Vagina (tissue), 2 donors: ENCODE measurements around the gene RASAL3. TPM values are rescaled to one million over a fixed set of nuclear protein-coding genes. Genes with fewer than 3 reads are reported as not detected.
"Not testable (repeated sequence)": the region's sequence is repeated elsewhere in the genome, so short reads cannot be mapped to it uniquely, and the experiment has no call there.

ENCODE experiments used
- DNase-seq, 2 donors: peaks; one replicate each; pipeline ENCODE4 v3.0.0-alpha.2; 2017; ENCODE audit errors: extremely low spot score in 2 of 2
- H3K27ac ChIP-seq: fragments of 200-600 bp; sonication (generic); one replicate; pipeline ENCODE4 v1.5.1; 2019
- H3K27me3 ChIP-seq: fragments of 200-600 bp; sonication (generic); one replicate; pipeline ENCODE4 v1.5.1; 2019
- H3K36me3 ChIP-seq, 2 donors: fragments of 200-600 bp; sonication (generic); one replicate each; pipeline ENCODE4 v1.5.1; 2017 to 2019
- H3K4me1 ChIP-seq: fragments of 200-600 bp; sonication (generic); one replicate; pipeline ENCODE4 v1.5.1; 2019
- H3K4me3 ChIP-seq, 2 donors: fragments of 200-600 bp; sonication (generic); 1 replicate in 1 of 2; 2 replicates in 1 of 2; pipeline ENCODE4 v1.5.1; 2016 to 2019
- H3K9me3 ChIP-seq: fragments of 200-600 bp; sonication (generic); one replicate; pipeline ENCODE4 v1.5.1; 2019
- POLR2A ChIP-seq, 2 donors: fragments of 450-650 bp; IDR thresholded peaks; one replicate each; pipeline ENCODE4 v1.6.1; 2017; ENCODE audit warnings: antibody characterized with exemption in 2 of 2, mild to moderate bottlenecking in 2 of 2, moderate library complexity in 2 of 2
- POLR2AphosphoS5 ChIP-seq, 2 donors: sonication (generic); formaldehyde crosslinking; IDR thresholded peaks; one replicate each; pipeline ENCODE4 v1.9.0; 2017; ENCODE audit warnings: antibody characterized with exemption in 2 of 2, mild to moderate bottlenecking in 2 of 2, low read depth in 1 of 2; ENCODE audit not compliant: insufficient read depth in 1 of 2
- intact Hi-C: fragments of 100-400 bp; cut with DNase I; formaldehyde crosslinking; loops from one replicate; pipeline ENCODE4 v1.15.1; 2023
- total RNA-seq: library from RNA; depleted of rRNA; stranded (reverse); fragments of >200 nt; gene quantifications from one replicate; pipeline ENCODE4 v1.2.3, GENCODE V29; 2016
- TF ChIP-seq, protein P1 (sequence below), 3 experiments: fragments of 450-650 bp in 2 of 3; fragments of 200-600 bp in 1 of 3; sonication (generic) in 1 of 3; IDR thresholded peaks; one replicate each; pipeline ENCODE4 v1.5.1; 2017 to 2019; ENCODE audit warnings: antibody characterized with exemption in 3 of 3, mild to moderate bottlenecking in 2 of 3, moderate library complexity in 2 of 3

The RASAL3 gene
- total RNA-seq, 1 donor from 2014 or later, result 7.9 TPM

DNA sequence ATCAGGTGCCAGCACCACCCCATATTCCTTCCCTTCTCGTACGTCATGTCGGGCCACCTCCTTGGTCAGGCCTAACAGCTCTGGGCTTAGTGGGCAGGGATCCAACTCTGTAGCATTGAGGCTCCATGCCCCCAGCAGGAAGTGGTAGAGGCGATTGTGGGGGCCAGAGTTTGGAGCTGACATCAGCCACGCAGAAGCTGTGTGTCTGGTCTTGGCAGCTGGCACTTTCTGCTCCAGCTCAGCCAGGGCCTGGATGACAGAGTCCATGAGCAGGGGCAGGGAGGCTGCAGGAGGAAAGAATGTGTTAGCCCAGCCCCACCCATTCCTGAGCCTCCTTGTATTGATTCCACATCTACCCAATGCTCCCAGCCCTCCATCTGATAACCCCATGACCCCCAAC lies 12.0 kb upstream of the RASAL3 start:
- H3K27ac ChIP-seq, result no peak overlapping the region
- DNase-seq, result no peak
- no peak overlapping the region for H3K4me3 ChIP-seq
- no peaks in the 10 kb centered on the region for H3K9me3 ChIP-seq
- intact Hi-C loops, result no loop called here
- H3K4me1 ChIP-seq, result no peaks in the 10 kb centered on the region
- no peak for TF ChIP-seq POLR2AphosphoS5 (IDR thresholded peaks at IDR 0.05; ENCODE audit: insufficient read depth in 1 of 2, low read depth in 1 of 2)
- TF ChIP-seq POLR2A (IDR thresholded peaks at IDR 0.05), result no peak
- TF ChIP-seq, protein P1, sequence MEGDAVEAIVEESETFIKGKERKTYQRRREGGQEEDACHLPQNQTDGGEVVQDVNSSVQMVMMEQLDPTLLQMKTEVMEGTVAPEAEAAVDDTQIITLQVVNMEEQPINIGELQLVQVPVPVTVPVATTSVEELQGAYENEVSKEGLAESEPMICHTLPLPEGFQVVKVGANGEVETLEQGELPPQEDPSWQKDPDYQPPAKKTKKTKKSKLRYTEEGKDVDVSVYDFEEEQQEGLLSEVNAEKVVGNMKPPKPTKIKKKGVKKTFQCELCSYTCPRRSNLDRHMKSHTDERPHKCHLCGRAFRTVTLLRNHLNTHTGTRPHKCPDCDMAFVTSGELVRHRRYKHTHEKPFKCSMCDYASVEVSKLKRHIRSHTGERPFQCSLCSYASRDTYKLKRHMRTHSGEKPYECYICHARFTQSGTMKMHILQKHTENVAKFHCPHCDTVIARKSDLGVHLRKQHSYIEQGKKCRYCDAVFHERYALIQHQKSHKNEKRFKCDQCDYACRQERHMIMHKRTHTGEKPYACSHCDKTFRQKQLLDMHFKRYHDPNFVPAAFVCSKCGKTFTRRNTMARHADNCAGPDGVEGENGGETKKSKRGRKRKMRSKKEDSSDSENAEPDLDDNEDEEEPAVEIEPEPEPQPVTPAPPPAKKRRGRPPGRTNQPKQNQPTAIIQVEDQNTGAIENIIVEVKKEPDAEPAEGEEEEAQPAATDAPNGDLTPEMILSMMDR (IDR thresholded peaks at IDR 0.05), result no peak
- H3K36me3 ChIP-seq, result no peaks in the 10 kb centered on the region
- no peaks in the 10 kb centered on the region for H3K27me3 ChIP-seq

DNA sequence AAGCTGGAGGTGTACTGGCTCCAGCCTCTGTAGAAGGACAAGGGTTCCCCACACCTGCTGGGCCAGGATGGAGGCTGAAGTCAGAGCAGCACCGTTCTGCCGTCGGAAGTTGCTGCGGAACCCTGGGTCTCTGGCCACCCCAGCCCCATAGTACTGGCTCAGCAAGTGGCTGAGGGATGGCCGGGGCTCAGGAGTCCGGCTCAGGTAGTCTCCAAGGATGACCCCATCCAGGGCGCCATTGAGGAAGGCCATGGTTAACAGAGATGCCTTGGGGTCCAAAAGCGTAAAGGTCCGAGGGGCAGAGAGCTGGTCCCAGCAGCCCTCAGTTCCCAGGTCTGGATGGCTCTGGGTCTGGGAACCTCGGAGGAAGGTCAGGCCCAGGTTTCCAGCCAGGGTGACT lies 11.3 kb upstream of the RASAL3 start:
- intact Hi-C loops, result no loop called here
- H3K9me3 ChIP-seq, result no peaks in the 10 kb centered on the region
- no peaks in the 10 kb centered on the region for H3K4me1 ChIP-seq
- no peak overlapping the region for H3K4me3 ChIP-seq
- no peaks in the 10 kb centered on the region for H3K27me3 ChIP-seq
- no peaks in the 10 kb centered on the region for H3K36me3 ChIP-seq
- TF ChIP-seq POLR2AphosphoS5 (IDR thresholded peaks at IDR 0.05; ENCODE audit: insufficient read depth in 1 of 2, low read depth in 1 of 2) (no peak), POLR2A (IDR thresholded peaks at IDR 0.05) (no peak)
- TF ChIP-seq, protein P1 (IDR thresholded peaks at IDR 0.05), result no peak
- H3K27ac ChIP-seq, result no peak overlapping the region
- no peak for DNase-seq

DNA sequence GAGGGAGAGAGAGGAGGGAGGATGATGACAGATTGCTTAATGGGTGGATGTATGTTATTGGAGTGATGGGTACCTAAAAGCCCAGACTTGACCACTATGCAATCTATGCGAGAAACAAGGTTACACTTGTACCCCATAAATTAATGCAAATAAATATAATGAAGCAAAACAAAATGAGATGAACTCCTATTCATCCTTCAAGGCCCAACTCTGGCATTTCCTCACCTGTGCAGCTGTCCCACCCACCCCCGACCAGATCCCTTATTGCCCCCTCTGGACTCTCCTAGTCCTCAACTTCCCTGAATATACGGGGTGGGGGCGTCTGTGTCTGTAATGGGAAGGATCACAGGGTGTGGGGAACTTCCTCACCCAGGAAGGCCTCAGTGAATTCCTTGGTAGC lies 10.8 kb upstream of the RASAL3 start:
- Histone ChIP-seq H3K9me3 (no peaks in the 10 kb centered on the region), H3K4me1 (peaks cover under 1% of the 10 kb centered on the region), H3K27me3 (no peaks in the 10 kb centered on the region), H3K36me3 (no peaks in the 10 kb centered on the region), H3K27ac (no peak overlapping the region), H3K4me3 (no peak overlapping the region)
- intact Hi-C loops, result no loop called here
- DNase-seq, result no peak
- TF ChIP-seq POLR2AphosphoS5 (IDR thresholded peaks at IDR 0.05; ENCODE audit: insufficient read depth in 1 of 2, low read depth in 1 of 2), result no peak
- TF ChIP-seq, protein P1 (IDR thresholded peaks at IDR 0.05), result no peak
- no peak for TF ChIP-seq POLR2A (IDR thresholded peaks at IDR 0.05)

DNA sequence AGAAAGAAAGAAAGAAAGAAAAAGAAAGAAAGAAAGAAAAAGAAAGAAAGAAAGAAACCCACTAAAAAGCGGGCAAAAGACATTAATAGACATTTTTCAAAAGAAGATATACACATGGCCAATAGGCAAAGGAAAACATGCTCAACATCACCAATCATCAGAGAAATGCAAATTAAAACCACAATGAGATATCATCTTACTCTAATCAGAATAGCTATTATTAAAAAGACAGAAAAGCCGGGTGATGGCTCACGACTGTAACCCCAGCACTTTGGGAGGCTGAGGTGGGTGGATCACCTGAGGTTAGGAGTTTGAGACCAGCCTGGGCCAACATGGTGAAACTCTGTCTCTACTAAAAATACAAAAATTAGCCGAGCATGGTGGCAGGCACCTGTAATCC lies 9.5 kb upstream of the RASAL3 start:
- DNase-seq, H3K36me3 ChIP-seq, intact Hi-C loops, H3K4me3 ChIP-seq, H3K27ac ChIP-seq, H3K9me3 ChIP-seq, H3K27me3 ChIP-seq: not testable (repeated sequence)
- peaks cover 13% of the 10 kb centered on the region for H3K4me1 ChIP-seq

DNA sequence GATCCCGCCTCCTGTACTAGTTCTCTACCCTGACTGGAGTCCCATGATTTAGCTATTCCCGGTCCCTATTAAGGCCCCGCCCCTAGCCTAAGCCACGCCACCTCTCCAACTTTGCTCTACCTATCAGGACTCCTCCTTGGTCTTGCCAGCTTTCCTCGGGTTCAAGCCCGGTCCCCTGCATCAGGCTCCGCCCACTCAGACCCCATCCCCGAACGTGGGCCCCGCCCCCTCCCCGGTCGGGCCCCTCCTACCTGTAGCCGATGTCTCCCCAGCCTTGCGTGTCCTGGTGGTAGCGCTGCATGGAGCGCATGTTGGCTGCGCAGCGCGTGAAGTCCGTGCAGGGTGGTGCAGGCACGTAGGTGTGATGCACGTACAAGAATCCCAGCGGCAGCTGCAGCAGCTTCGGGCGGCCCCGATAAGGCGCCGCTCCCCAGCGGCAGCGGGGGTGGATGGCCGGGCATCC lies 7.3 kb upstream of the RASAL3 start:
- intact Hi-C loops, result no loop called here
- TF ChIP-seq, protein P1 (IDR thresholded peaks at IDR 0.05), result no peak
- no peak for TF ChIP-seq POLR2A (IDR thresholded peaks at IDR 0.05)
- no peak for TF ChIP-seq POLR2AphosphoS5 (IDR thresholded peaks at IDR 0.05; ENCODE audit: insufficient read depth in 1 of 2, low read depth in 1 of 2)
- DNase-seq, result no peak
- no peak overlapping the region for H3K27ac ChIP-seq
- H3K36me3 ChIP-seq, result no peaks in the 10 kb centered on the region
- no peaks in the 10 kb centered on the region for H3K27me3 ChIP-seq
- peaks cover 13% of the 10 kb centered on the region for H3K4me1 ChIP-seq
- no peak overlapping the region for H3K4me3 ChIP-seq
- no peaks in the 10 kb centered on the region for H3K9me3 ChIP-seq
